Measurements from ENCODE around the gene ABCC12. TPM values are rescaled to one million over a fixed set of nuclear protein-coding genes. Genes with fewer than 3 reads are reported as not detected.

Gene ABCC12
- total and polyA plus RNA-seq, 10 of the 15 experiments (the other 5 are each of a cell fraction or from before 2014, with no cell fraction given): 0.02 to 0.03 (median 0.03) TPM; not detected in 6

GRCh38 chr16:48188449-48189102 lies 32.8 kb upstream of the ABCC12 start:
- no peak overlapping the region for H3K4me2 ChIP-seq (ENCODE audit: control insufficient read depth, insufficient read depth)
- ChIA-PET CTCF (interaction anchor here (0.6 to 3.4 kb wide), 3 partner anchors 22 to 1327 kb away, joined by 3 to 8 read pairs (median 4); no protein-coding TSS in a partner anchor), POLR2A (interaction anchor here (0.6 to 1.1 kb wide), 4 partner anchors 15 to 1359 kb away, joined by 3 to 8 read pairs (median 4); no protein-coding TSS in a partner anchor), SMC1A (ENCODE audit: uncharacterized antibody, unreplicated experiment) (interaction anchor here (0.7 to 1.7 kb wide), 11 partner anchors 14 to 442 kb away, joined by 3 to 8 read pairs (median 4); no protein-coding TSS in a partner anchor), RAD21 (ENCODE audit: unreplicated experiment) (interaction anchor here (0.9 to 1.4 kb wide), 4 partner anchors 24 to 435 kb away, joined by 3 to 4 read pairs (median 4); no protein-coding TSS in a partner anchor)
- H3K4me1 ChIP-seq (ENCODE audit: control insufficient read depth, insufficient read depth, low read length): no peaks in the 10 kb centered on the region; the same call in 1 of the 2 replicates
- peak; percentile 95 for ATAC-seq
- no peak overlapping the region for H3K9ac ChIP-seq (ENCODE audit: control insufficient read depth, insufficient read depth, low read length)
- H3K36me3 ChIP-seq (ENCODE audit: control insufficient read depth in 2 of 2, insufficient read depth in 2 of 2, low read length in 1 of 2): no peaks in the 10 kb centered on the region
- no TSS peak for BruUV-seq (replicated peaks)
- in situ Hi-C loops (cut with MboI): no loop called here
- no peaks in the 10 kb centered on the region for H4K20me1 ChIP-seq (ENCODE audit: control insufficient read depth, insufficient read depth)
- H3K9me3 ChIP-seq (replicated peaks; ENCODE audit: control insufficient read depth, insufficient read depth, low read length): no peaks in the 10 kb centered on the region
- no peak overlapping the region for H3K27ac ChIP-seq (ENCODE audit: control insufficient read depth, insufficient read depth)
- no peaks in the 10 kb centered on the region for H3K27me3 ChIP-seq (replicated peaks in 1 of 2; ENCODE audit: control insufficient read depth in 2 of 2, insufficient read depth in 2 of 2, low read length in 1 of 2)
- intact Hi-C loops (cut with micrococcal nuclease; ENCODE audit: unreplicated experiment): loop anchor here (1.0 kb wide), 1 partner anchor 56 kb away; the partner anchor contains the start of gene LONP2
- DNase-seq (ENCODE audit: low read depth, low spot score): peak; percentile 89
- no peaks in the 10 kb centered on the region for H3K79me2 ChIP-seq (ENCODE audit: control insufficient read depth, insufficient read depth, low read length)
- H2AFZ ChIP-seq (ENCODE audit: control insufficient read depth, low read depth, low read length): no peak overlapping the region
- no peak overlapping the region for H3K4me3 ChIP-seq
- WGBS (ENCODE audit: insufficient coverage, insufficient replicate concordance, low lambda C conversion rate, missing lambda C conversion rate): 15% methylated on average over 6 of the region's 6 CpGs
- FAIRE-seq: no peak
- no peak for TF ChIP-seq ZBTB33 (IDR thresholded peaks at IDR 0.05)
- peak; percentile 90 to 94 for TF ChIP-seq IKZF2 (IDR thresholded peaks at IDR 0.05)
- no peak for TF ChIP-seq NFXL1 (IDR thresholded peaks at IDR 0.05; ENCODE audit: borderline replicate concordance)
- no peak for TF ChIP-seq RFX5 (IDR thresholded peaks at IDR 0.05; ENCODE audit: low read depth, low read length)
- TF ChIP-seq POLR2A (IDR thresholded peaks at IDR 0.05; ENCODE audit: low read depth, low read length): no peak
- TF ChIP-seq ZNF622 (IDR thresholded peaks at IDR 0.05): no peak
- no peak for TF ChIP-seq HDAC6 (IDR thresholded peaks at IDR 0.05; ENCODE audit: unreplicated experiment)
- TF ChIP-seq BCL11A (IDR thresholded peaks at IDR 0.05; ENCODE audit: low read depth, low read length): peak; percentile 100
- TF ChIP-seq KLF5 (IDR thresholded peaks at IDR 0.05; ENCODE audit: partially characterized antibody): no peak
- TF ChIP-seq NKRF (conservative IDR thresholded peaks at IDR 0.05): no peak; the same call in 1 of the 2 replicates
- TF ChIP-seq TCF7 (IDR thresholded peaks at IDR 0.05; ENCODE audit: borderline replicate concordance): peak; percentile 88
- TF ChIP-seq MEF2B (IDR thresholded peaks at IDR 0.05; ENCODE audit: partially characterized antibody, poor library complexity, severe bottlenecking): peak; percentile 67
- TF ChIP-seq MEF2A (IDR thresholded peaks at IDR 0.05; ENCODE audit: insufficient read depth, low read depth, low read length): no peak
- TF ChIP-seq NR2C1 (IDR thresholded peaks at IDR 0.05): no peak
- TF ChIP-seq NR2C2 (IDR thresholded peaks at IDR 0.05; ENCODE audit: borderline replicate concordance, control insufficient read depth, insufficient read length, low read depth): no peak
- TF ChIP-seq TCF12 (IDR thresholded peaks at IDR 0.05; ENCODE audit: low read depth, low read length): 0 out of 2 replicates have a peak, but pooled peaks have one; percentile 51
- TF ChIP-seq BHLHE40 (IDR thresholded peaks at IDR 0.05; ENCODE audit: borderline replicate concordance in 1 of 2, low read depth in 2 of 2, low read length in 1 of 2): peak in 1 of 2 experiments; percentile 75; a peak in 2 of 4 replicates
- peak; percentile 53; the same call in 1 of the 2 replicates for TF ChIP-seq CBFB (IDR thresholded peaks at IDR 0.05; ENCODE audit: low read depth)
- peak in 1 of 2 experiments; percentile 89; a peak in 2 of 4 replicates for TF ChIP-seq ETV6 (conservative IDR thresholded peaks at IDR 0.05 in 1 of 2, IDR thresholded peaks at IDR 0.05 in 1 of 2; ENCODE audit: borderline replicate concordance in 1 of 2, low read depth in 1 of 2)
- peak; percentile 80; the same call in 1 of the 2 replicates for TF ChIP-seq BMI1 (IDR thresholded peaks at IDR 0.05; ENCODE audit: borderline replicate concordance)
- TF ChIP-seq MTA3 (IDR thresholded peaks at IDR 0.05; ENCODE audit: borderline replicate concordance, low read length): peak; percentile 79; the same call in 1 of the 2 replicates

All from GM12878 (cell line).